Caco-2 (cell line): ENCODE measurements around the gene RBM22. TPM values are rescaled to one million over a fixed set of nuclear protein-coding genes. Genes with fewer than 3 reads are reported as not detected.

Experiments used
- BruUV-seq: library from RNA; stranded (reverse); fragments of 400-500 nt; replicated peaks from 2 replicates; lab custom pipeline; 2021; lab: Mats Ljungman, UMichigan
- CTCF ChIA-PET: fragments of 300-600 bp; sonication (Branson Sonifier 250); formaldehyde crosslinking; loops from one replicate; lab custom pipeline; 2022; ENCODE audit warnings: antibody characterized with exemption; lab: Charles Lee
- POLR2A ChIA-PET: fragments of 300-600 bp; sonication (Branson Sonifier 250); formaldehyde crosslinking; loops from one replicate; lab custom pipeline; 2022; ENCODE audit warnings: antibody characterized with exemption; lab: Charles Lee
- DNase-seq, 2 experiments: peaks; one replicate each; pipeline versions ENCODE4 v3.0.0 to v3.0.0-alpha.2; 2020 to 2022
- H3K27me3 ChIP-seq: replicated peaks from 2 replicates; pipeline ENCODE4 v1.6.0; 2011; ENCODE audit warnings: low read length; ENCODE audit not compliant: control insufficient read depth, insufficient read depth
- H3K36me3 ChIP-seq: 2 replicates; pipeline ENCODE4 v1.5.1; 2011; ENCODE audit warnings: low read length; ENCODE audit not compliant: control insufficient read depth, insufficient read depth
- H3K4me1 ChIP-seq: fragments of 250-450 bp; sonication (Bioruptor Pico); 2 replicates; pipeline ENCODE4 v1.5.1; 2020; ENCODE audit warnings: mild to moderate bottlenecking
- H3K4me3 ChIP-seq: 2 replicates; pipeline ENCODE4 v1.5.1; 2011; ENCODE audit warnings: low read depth, mild to moderate bottlenecking, control low read depth, low read length
- H3K9me3 ChIP-seq: fragments of 250-450 bp; sonication (Bioruptor Pico); 2 replicates; pipeline ENCODE4 v1.5.1; 2020; ENCODE audit warnings: mild to moderate bottlenecking, moderate library complexity
- H3K27ac Mint-ChIP-seq: one replicate; pipeline ENCODE4 v1.8.0; 2022; ENCODE audit warnings: mixed read lengths; ENCODE audit not compliant: unreplicated experiment
- H3K27me3 Mint-ChIP-seq: one replicate; pipeline ENCODE4 v1.8.0; 2022; ENCODE audit warnings: mixed read lengths; ENCODE audit not compliant: insufficient read depth, unreplicated experiment
- H3K36me3 Mint-ChIP-seq: one replicate; pipeline ENCODE4 v1.8.0; 2022; ENCODE audit warnings: mild to moderate bottlenecking, mixed read lengths; ENCODE audit not compliant: insufficient read depth, unreplicated experiment
- H3K4me1 Mint-ChIP-seq: one replicate; pipeline ENCODE4 v1.8.0; 2022; ENCODE audit warnings: low read depth, mixed read lengths; ENCODE audit not compliant: unreplicated experiment
- H3K4me3 Mint-ChIP-seq: one replicate; pipeline ENCODE4 v1.8.0; 2022; ENCODE audit warnings: mild to moderate bottlenecking, moderate library complexity, mixed read lengths; ENCODE audit not compliant: unreplicated experiment
- H3K9me3 Mint-ChIP-seq: one replicate; pipeline ENCODE4 v1.8.0; 2022; ENCODE audit warnings: mixed read lengths; ENCODE audit not compliant: unreplicated experiment
- intact Hi-C: fragments of 100-400 bp; cut with micrococcal nuclease; formaldehyde crosslinking; loops from one replicate; pipeline ENCODE4 v1.10.0; 2022; ENCODE audit not compliant: unreplicated experiment
- total RNA-seq: library from RNA; stranded (reverse); gene quantifications from 2 replicates; pipeline ENCODE4 v1.2.3, GENCODE V29; 2022
- TF ChIP-seq, protein P1 (sequence below), 2 experiments: fragments of 200-600 bp in 1 of 2; IDR thresholded peaks; 1 replicate in 1 of 2; 2 replicates in 1 of 2; pipeline versions ENCODE4 v1.5.1 to v1.8.0; 2011 to 2022; ENCODE audit warnings: antibody characterized with exemption in 1 of 2, control low read depth in 1 of 2, inconsistent platforms in 1 of 2, low read depth in 1 of 2, low read length in 1 of 2, mild to moderate bottlenecking in 1 of 2, moderate library complexity in 1 of 2; ENCODE audit not compliant: insufficient read depth in 1 of 2, severe bottlenecking in 1 of 2, unreplicated experiment in 1 of 2

Gene RBM22
- total RNA-seq, 1 experiment from 2014 or later = 55.3 TPM

DNA sequence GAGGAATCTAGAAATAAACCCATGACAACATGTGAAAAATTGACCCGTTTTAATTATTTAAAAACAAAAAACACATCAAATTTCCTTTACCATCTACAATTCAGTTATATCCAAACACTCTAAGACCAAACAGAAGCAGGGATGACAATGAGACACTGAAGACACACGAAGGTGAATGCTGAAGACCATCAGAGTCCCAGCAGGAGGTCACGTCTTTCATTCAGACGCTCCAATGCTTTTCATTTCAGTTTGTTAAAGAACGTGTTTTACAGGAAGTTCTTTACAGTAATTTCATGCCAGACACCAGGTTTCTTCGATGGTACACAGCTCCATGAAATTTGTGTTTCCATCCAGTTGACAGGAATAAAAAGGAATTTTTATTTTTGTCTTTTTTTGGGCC lies 10.1 kb downstream of the RBM22 start:
- TF ChIP-seq, protein P1, sequence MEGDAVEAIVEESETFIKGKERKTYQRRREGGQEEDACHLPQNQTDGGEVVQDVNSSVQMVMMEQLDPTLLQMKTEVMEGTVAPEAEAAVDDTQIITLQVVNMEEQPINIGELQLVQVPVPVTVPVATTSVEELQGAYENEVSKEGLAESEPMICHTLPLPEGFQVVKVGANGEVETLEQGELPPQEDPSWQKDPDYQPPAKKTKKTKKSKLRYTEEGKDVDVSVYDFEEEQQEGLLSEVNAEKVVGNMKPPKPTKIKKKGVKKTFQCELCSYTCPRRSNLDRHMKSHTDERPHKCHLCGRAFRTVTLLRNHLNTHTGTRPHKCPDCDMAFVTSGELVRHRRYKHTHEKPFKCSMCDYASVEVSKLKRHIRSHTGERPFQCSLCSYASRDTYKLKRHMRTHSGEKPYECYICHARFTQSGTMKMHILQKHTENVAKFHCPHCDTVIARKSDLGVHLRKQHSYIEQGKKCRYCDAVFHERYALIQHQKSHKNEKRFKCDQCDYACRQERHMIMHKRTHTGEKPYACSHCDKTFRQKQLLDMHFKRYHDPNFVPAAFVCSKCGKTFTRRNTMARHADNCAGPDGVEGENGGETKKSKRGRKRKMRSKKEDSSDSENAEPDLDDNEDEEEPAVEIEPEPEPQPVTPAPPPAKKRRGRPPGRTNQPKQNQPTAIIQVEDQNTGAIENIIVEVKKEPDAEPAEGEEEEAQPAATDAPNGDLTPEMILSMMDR (IDR thresholded peaks at IDR 0.05; ENCODE audit: insufficient read depth in 1 of 2, low read depth in 1 of 2, low read length in 1 of 2, severe bottlenecking in 1 of 2, unreplicated experiment in 1 of 2) = no peak
- POLR2A ChIA-PET = no interaction called here
- BruUV-seq = TSS peak; percentile 7
- Mint-ChIP-seq H3K27me3 (no peaks in the 10 kb centered on the region), H3K36me3 (peaks cover 52% of the 10 kb centered on the region), H3K4me1 (no peaks in the 10 kb centered on the region), H3K9me3 (no peaks in the 10 kb centered on the region), H3K4me3 (no peak overlapping the region), H3K27ac (no peak overlapping the region)
- Histone ChIP-seq H3K27me3 (no peaks in the 10 kb centered on the region), H3K4me1 (no peaks in the 10 kb centered on the region), H3K4me3 (no peak overlapping the region), H3K36me3 (peaks cover 5% of the 10 kb centered on the region), H3K9me3 (no peaks in the 10 kb centered on the region)
- CTCF ChIA-PET = no interaction called here
- DNase-seq = no peak
- intact Hi-C loops = no loop called here

DNA sequence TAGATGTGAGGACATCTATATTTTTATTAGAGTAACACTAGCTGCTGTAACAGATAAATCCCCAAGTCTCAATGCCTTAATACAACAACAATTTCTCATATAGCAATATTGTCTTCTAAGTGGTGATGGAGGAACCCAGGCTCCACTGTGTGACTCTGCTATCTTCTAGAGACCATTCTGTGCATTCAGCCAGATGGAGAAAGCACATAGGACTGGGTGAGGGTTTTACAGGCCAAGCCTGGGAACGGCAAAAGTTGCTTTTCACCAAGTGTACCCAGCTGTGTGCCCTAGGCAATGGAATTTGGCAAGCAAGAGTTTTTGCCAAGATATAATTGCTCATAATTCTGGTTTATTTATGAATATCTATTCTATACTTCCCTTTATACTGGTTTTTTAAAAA lies 11.7 kb downstream of the RBM22 start:
- ChIA-PET CTCF (no interaction called here), POLR2A (no interaction called here)
- H3K4me3 Mint-ChIP-seq = no peak overlapping the region

DNA sequence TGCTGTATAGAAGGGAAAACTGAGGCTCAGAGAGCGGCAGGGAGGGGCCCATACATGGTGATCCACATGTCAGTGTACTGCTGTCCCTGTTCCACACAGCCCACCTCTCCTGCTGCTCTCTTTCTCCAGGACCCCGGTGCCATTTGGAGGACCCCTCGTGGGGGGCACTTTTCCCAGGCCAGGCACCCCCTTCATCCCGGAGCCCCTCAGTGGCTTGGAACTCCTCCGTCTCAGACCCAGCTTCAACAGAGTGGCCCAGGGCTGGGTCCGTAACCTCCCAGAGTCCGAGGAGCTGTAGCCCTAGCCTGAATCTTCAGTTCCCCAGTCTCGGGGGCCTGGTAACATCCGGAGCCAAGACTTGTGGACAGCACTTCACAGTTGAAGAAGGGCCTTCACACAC lies 24.3 kb downstream of the RBM22 start:
- ChIA-PET POLR2A (no interaction called here), CTCF (interaction anchor here (0.7 kb wide), 1 partner anchor 24 kb away, joined by 5 read pairs; no protein-coding TSS in a partner anchor)
- Histone ChIP-seq H3K27me3 (no peaks in the 10 kb centered on the region), H3K4me3 (no peak overlapping the region), H3K36me3 (no peaks in the 10 kb centered on the region), H3K4me1 (no peaks in the 10 kb centered on the region), H3K9me3 (no peaks in the 10 kb centered on the region)
- Mint-ChIP-seq H3K4me1 (no peaks in the 10 kb centered on the region), H3K9me3 (no peaks in the 10 kb centered on the region), H3K27ac (no peak overlapping the region), H3K36me3 (no peaks in the 10 kb centered on the region), H3K27me3 (no peaks in the 10 kb centered on the region), H3K4me3 (no peak overlapping the region)
- DNase-seq = no peak
- intact Hi-C loops = no loop called here
- BruUV-seq = no TSS peak
- TF ChIP-seq, protein P1 (IDR thresholded peaks at IDR 0.05; ENCODE audit: insufficient read depth in 1 of 2, low read depth in 1 of 2, low read length in 1 of 2, severe bottlenecking in 1 of 2, unreplicated experiment in 1 of 2) = no peak

More for the DNA sequence above, 11.7 kb downstream of the RBM22 start:
- intact Hi-C loops = no loop called here
- no peak for DNase-seq
- Histone ChIP-seq H3K9me3 (no peaks in the 10 kb centered on the region), H3K4me1 (no peaks in the 10 kb centered on the region), H3K4me3 (no peak overlapping the region), H3K36me3 (peaks cover 1% of the 10 kb centered on the region; the same call in 1 of the 2 replicates), H3K27me3 (no peaks in the 10 kb centered on the region)
- Mint-ChIP-seq H3K4me1 (no peaks in the 10 kb centered on the region), H3K27me3 (no peaks in the 10 kb centered on the region), H3K9me3 (no peaks in the 10 kb centered on the region), H3K27ac (no peak overlapping the region), H3K36me3 (peaks cover 36% of the 10 kb centered on the region)
- no TSS peak for BruUV-seq
- TF ChIP-seq, protein P1 (IDR thresholded peaks at IDR 0.05; ENCODE audit: insufficient read depth in 1 of 2, low read depth in 1 of 2, low read length in 1 of 2, severe bottlenecking in 1 of 2, unreplicated experiment in 1 of 2) = no peak
